Activated naive CD8-positive, alpha-beta T cell treated with anti-CD3 and anti-CD28 coated beads, Interleukin-2, amount 50 U/mL, for 16 hours (primary cell): ENCODE results near the gene PFN1.
"Not testable (repeated sequence)": the region's sequence is repeated elsewhere in the genome, so short reads cannot be mapped to it uniquely, and the experiment has no call there.

Experiments
- DNase-seq: peaks from one replicate; pipeline ENCODE4 v3.0.0-alpha.2; 2020; ENCODE audit warnings: low read depth, low spot score

Gene PFN1

GRCh38 chr17:4921320-4921719 is 27.0 kb downstream of the PFN1 start:
- no peak for DNase-seq

- DNase-seq: no peak
These were observed 27.8 kb downstream of the PFN1 start for GRCh38 chr17:4920351-4921048.

GRCh38 chr17:4919511-4920047 is 28.8 kb downstream of the PFN1 start:
- DNase-seq: no peak

GRCh38 chr17:4914551-4914950 is 33.8 kb downstream of the PFN1 start:
- DNase-seq: not testable (repeated sequence)

- DNase-seq: no peak
These were observed 34.3 kb downstream of the PFN1 start for GRCh38 chr17:4913994-4914393.

- peak; percentile 30 for DNase-seq
These were observed 39.4 kb downstream of the PFN1 start for GRCh38 chr17:4908711-4909496.

- DNase-seq: no peak
These were observed 40.0 kb downstream of the PFN1 start for GRCh38 chr17:4908301-4908700.

GRCh38 chr17:4906642-4907041 is 41.7 kb downstream of the PFN1 start:
- not testable (repeated sequence) for DNase-seq

- peak; percentile 55 for DNase-seq
These were observed 45.1 kb downstream of the PFN1 start, which contains the start of gene CHRNE for GRCh38 chr17:4903051-4903818. Gene CHRNE, minus strand, starts transcription at chr17:4903098. Its CDS starts 35 bp downstream, at chr17:4903063.

GRCh38 chr17:4902540-4902939 is 45.8 kb downstream of the PFN1 start:
- DNase-seq: no peak

GRCh38 chr17:4901648-4902344 is 46.5 kb downstream of the PFN1 start:
- no peak for DNase-seq

GRCh38 chr17:4901108-4901647 is 47.2 kb downstream of the PFN1 start:
- no peak for DNase-seq

- DNase-seq: no peak
These were observed 47.9 kb downstream of the PFN1 start for GRCh38 chr17:4900231-4901107.

- peak; percentile 96 for DNase-seq
These were observed 48.7 kb downstream of the PFN1 start, which contains the start of gene C17orf107 for GRCh38 chr17:4899341-4900230. Gene C17orf107, plus strand, starts transcription at chr17:4899536. Its CDS starts 227 bp downstream, at chr17:4899763.

GRCh38 chr17:4898927-4899326 is 49.4 kb downstream of the PFN1 start:
- no peak for DNase-seq

- DNase-seq: no peak
These were observed 50.0 kb downstream of the PFN1 start for GRCh38 chr17:4898351-4898750.

GRCh38 chr17:4897785-4898184 is 50.5 kb downstream of the PFN1 start:
- no peak for DNase-seq

- DNase-seq: no peak
These were observed 51.1 kb downstream of the PFN1 start for GRCh38 chr17:4897198-4897687.
